HG03432 (cell line): ENCODE results near the gene ANKRD30BL.
"Not testable (repeated sequence)": the region's sequence is repeated elsewhere in the genome, so short reads cannot be mapped to it uniquely, and the experiment has no call there.

ENCODE experiments used
- ATAC-seq: cut with Tn5 transposase; IDR thresholded peaks from one replicate; pipeline ENCODE4 v1.9.1; 2021; ENCODE audit warnings: mild to moderate bottlenecking, moderate library complexity; ENCODE audit not compliant: unreplicated experiment

The ANKRD30BL gene

GRCh38 chr2:132161161-132162124 is at the start of gene ANKRD30BL:
ANKRD30BL (minus strand) TSS chr2:132161952; CDS start chr2:132161705, 247 bp downstream.
- not testable (repeated sequence) for ATAC-seq

DNA sequence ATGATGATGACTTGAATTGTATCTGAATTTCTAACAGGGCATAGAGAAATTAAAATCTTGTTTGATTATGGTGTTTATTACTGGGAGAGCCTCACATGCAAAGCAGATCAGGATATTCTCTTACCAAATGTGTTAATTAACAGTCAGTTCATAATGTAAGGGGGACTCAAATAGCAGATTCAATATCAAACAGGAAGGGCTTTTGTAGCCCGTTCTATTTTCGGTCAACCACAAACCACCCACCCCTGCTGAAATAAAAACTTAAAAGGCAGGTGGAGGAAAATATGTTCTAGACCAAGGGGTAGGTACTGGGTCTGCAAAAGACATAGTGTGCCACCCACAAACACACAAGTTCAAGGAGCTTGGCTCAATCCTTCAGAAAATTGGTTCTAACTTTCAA is 41.1 kb upstream of the ANKRD30BL start:
- ATAC-seq: not testable (repeated sequence)

DNA sequence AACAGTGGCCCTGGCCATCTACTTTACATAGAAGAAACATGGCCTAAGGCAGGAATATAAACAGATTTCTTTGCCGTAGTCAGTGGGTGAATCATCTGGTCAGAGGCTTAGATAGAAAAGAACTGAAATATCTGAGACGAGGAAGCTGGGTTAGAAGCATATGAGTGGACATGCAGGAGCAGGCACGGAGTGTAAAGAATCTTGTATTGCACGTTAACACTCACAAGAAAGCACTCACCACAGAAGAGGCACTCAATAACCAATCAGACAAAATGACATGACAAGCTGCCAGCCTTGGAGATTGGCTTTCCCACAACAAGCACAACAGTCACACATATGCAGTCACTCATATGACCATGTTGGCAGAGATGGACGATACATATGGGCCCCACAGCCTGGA is 31.1 kb upstream of the ANKRD30BL start:
- not testable (repeated sequence) for ATAC-seq

GRCh38 chr2:132167100-132167499 is 5.3 kb upstream of the ANKRD30BL start:
- not testable (repeated sequence) for ATAC-seq

GRCh38 chr2:132162125-132162660 is 441 bp upstream of the ANKRD30BL start:
- ATAC-seq: not testable (repeated sequence)

DNA sequence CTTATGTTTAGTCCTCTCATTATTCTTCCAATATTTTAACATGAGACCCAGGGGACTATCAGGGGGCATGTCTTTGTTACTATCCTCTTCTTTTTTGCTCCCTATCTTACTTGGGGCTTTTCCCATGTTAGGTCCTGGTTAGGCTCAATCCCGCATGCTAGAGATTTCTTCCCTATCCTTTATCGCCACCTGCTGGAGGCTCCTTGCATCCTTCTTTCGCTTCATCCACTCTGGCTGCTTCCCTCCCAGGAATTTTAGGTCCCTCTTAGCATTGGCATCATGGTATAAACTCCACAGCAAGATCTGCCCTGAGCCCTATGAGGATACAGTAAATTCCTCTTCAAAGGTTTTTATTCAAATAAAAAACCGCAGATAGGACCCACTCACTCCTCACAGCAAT is 15.0 kb downstream of the ANKRD30BL start:
- ATAC-seq: not testable (repeated sequence)
